ENCODE results near the gene XYLT2.
A peak's percentile ranks its signal among the peaks of the same experiment; 100 is the strongest.

XYLT2 gene

GRCh38 chr17:50352072-50352692 is 6.3 kb downstream of the XYLT2 start:
- DNase-seq = peak; percentile 62

- peak; percentile 52 for DNase-seq
Observed at GRCh38 chr17:50352693-50353599, 7.0 kb downstream of the XYLT2 start.

GRCh38 chr17:50353600-50354195 is 7.8 kb downstream of the XYLT2 start:
- peak; percentile 56 for DNase-seq

- peak; percentile 59 for DNase-seq
Observed at GRCh38 chr17:50354198-50354597, 8.3 kb downstream of the XYLT2 start.

GRCh38 chr17:50354776-50355175 is 8.8 kb downstream of the XYLT2 start:
- DNase-seq = peak; percentile 50

GRCh38 chr17:50355336-50355700 is 9.4 kb downstream of the XYLT2 start:
- DNase-seq = no peak

GRCh38 chr17:50355701-50356341 is 9.9 kb downstream of the XYLT2 start:
- DNase-seq = peak; percentile 58

- peak; percentile 58 for DNase-seq
Observed at GRCh38 chr17:50356418-50356817, 10.5 kb downstream of the XYLT2 start.

- DNase-seq = peak; percentile 48
Observed at GRCh38 chr17:50356892-50357510, 11.1 kb downstream of the XYLT2 start.

GRCh38 chr17:50358177-50358576 is 12.3 kb downstream of the XYLT2 start:
- no peak for DNase-seq

- no peak for DNase-seq
Observed at GRCh38 chr17:50359005-50359699, 13.2 kb downstream of the XYLT2 start.

- DNase-seq = peak; percentile 54
Observed at GRCh38 chr17:50359998-50360461, 14.1 kb downstream of the XYLT2 start.

GRCh38 chr17:50360486-50361115 is 14.7 kb downstream of the XYLT2 start:
- DNase-seq = no peak

GRCh38 chr17:50361561-50362480 is 15.9 kb downstream of the XYLT2 start:
- DNase-seq = peak; percentile 83

- DNase-seq = no peak
Observed at GRCh38 chr17:50362661-50363060, 16.7 kb downstream of the XYLT2 start.

- DNase-seq = peak; percentile 56
Observed at GRCh38 chr17:50363217-50364060, 17.5 kb downstream of the XYLT2 start.

GRCh38 chr17:50364061-50364458 is 18.1 kb downstream of the XYLT2 start:
- peak; percentile 55 for DNase-seq

- DNase-seq = peak; percentile 46
Observed at GRCh38 chr17:50364715-50365114, 18.8 kb downstream of the XYLT2 start.

- DNase-seq = no peak
Observed at GRCh38 chr17:50365165-50365564, 19.2 kb downstream of the XYLT2 start.

All from activated effector memory CD4-positive, alpha-beta T cell treated with anti-CD3 and anti-CD28 coated beads, Interleukin-2, amount 50 U/mL, for 16 hours (primary cell).